HepG2 (cell line): ENCODE data around the gene KRTAP7-1. TPM values are rescaled to one million over a fixed set of nuclear protein-coding genes. Genes with fewer than 3 reads are reported as not detected.

ENCODE experiments used
- NCOR1 ChIP-seq: fragments of 200-600 bp; sonication (generic); IDR thresholded peaks from 2 replicates; pipeline ENCODE4 v1.7.0; 2017; ENCODE audit warnings: antibody characterized with exemption, low read length, borderline replicate concordance
- NKX3-1 ChIP-seq: sonication (generic); formaldehyde crosslinking; IDR thresholded peaks from 2 replicates; pipeline ENCODE4 v1.5.0; 2020; ENCODE audit warnings: missing genetic modification reagents
- SMAD1 ChIP-seq: sonication (generic); formaldehyde crosslinking; IDR thresholded peaks from 2 replicates; pipeline ENCODE4 v1.4.0; 2020; ENCODE audit warnings: missing genetic modification reagents, low read depth, mild to moderate bottlenecking, borderline replicate concordance
- ZNF788 ChIP-seq: sonication (generic); formaldehyde crosslinking; IDR thresholded peaks from 2 replicates; pipeline ENCODE4 v1.5.0; 2020; ENCODE audit warnings: mild to moderate bottlenecking, missing genetic modification reagents, borderline replicate concordance
- polyA plus RNA-seq, 8 experiments: library from polyadenylated mRNA; depleted of rRNA in 3 of 8; stranded (reverse) in 7 of 8; unstranded in 1 of 8; fragments of >200 nt; fragmentation: Illumina TruSeq in 4 of 8; extraction: Trizol in 4 of 8; gene quantifications; 2 replicates each; pipeline versions ENCODE4 v1.2.1 to v1.2.3, GENCODE V29; 2011 to 2016; ENCODE audit warnings: low read depth in 4 of 8, missing spikeins in 1 of 8, mixed read lengths in 1 of 8; ENCODE audit not compliant: insufficient read depth in 1 of 8
- total RNA-seq, 5 experiments: library from RNA; depleted of rRNA; stranded (reverse); fragments of >200 nt; fragmentation: Illumina TruSeq; extraction: Trizol; gene quantifications; 2 replicates each; pipeline ENCODE4 v1.2.3, GENCODE V29; 2016; ENCODE audit warnings: low read depth in 1 of 5
- TF ChIP-seq, protein P1 (sequence below): sonication (generic); formaldehyde crosslinking; IDR thresholded peaks from 2 replicates; pipeline ENCODE4 v1.4.0; 2020; ENCODE audit warnings: missing genetic modification reagents
- TF ChIP-seq, protein P2 (sequence below): sonication (generic); formaldehyde crosslinking; IDR thresholded peaks from 2 replicates; pipeline ENCODE4 v1.9.0; 2022; ENCODE audit warnings: missing genetic modification reagents, mild to moderate bottlenecking, borderline replicate concordance
- TF ChIP-seq, protein P3 (sequence below): sonication (generic); formaldehyde crosslinking; IDR thresholded peaks from 2 replicates; pipeline ENCODE4 v1.4.0; 2020; ENCODE audit warnings: missing genetic modification reagents, borderline replicate concordance

The KRTAP7-1 gene
- total and polyA plus RNA-seq, 2 of the 13 experiments (the other 11 are each of a cell fraction or from before 2014, with no cell fraction given), result not detected

DNA sequence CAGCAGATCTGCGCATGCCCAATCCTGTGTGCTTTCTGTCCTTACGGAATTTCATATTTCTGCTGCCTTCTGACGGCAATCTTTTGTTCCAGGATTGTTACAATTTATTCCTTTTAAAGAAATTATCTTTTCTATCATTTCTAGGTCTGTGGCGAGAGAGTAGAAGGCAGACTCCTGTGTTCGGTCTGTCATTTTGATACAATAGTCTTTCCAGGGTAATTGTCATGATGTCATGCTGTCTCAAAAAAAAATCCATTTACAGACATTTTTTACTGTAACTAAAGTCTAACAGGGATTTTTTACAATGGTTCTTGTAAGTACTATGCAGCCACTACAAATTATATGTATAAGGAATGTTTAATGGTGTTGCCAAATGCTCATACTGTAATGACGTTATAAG lies 9.0 kb upstream of the KRTAP7-1 start (continued):
- TF ChIP-seq, protein P1, sequence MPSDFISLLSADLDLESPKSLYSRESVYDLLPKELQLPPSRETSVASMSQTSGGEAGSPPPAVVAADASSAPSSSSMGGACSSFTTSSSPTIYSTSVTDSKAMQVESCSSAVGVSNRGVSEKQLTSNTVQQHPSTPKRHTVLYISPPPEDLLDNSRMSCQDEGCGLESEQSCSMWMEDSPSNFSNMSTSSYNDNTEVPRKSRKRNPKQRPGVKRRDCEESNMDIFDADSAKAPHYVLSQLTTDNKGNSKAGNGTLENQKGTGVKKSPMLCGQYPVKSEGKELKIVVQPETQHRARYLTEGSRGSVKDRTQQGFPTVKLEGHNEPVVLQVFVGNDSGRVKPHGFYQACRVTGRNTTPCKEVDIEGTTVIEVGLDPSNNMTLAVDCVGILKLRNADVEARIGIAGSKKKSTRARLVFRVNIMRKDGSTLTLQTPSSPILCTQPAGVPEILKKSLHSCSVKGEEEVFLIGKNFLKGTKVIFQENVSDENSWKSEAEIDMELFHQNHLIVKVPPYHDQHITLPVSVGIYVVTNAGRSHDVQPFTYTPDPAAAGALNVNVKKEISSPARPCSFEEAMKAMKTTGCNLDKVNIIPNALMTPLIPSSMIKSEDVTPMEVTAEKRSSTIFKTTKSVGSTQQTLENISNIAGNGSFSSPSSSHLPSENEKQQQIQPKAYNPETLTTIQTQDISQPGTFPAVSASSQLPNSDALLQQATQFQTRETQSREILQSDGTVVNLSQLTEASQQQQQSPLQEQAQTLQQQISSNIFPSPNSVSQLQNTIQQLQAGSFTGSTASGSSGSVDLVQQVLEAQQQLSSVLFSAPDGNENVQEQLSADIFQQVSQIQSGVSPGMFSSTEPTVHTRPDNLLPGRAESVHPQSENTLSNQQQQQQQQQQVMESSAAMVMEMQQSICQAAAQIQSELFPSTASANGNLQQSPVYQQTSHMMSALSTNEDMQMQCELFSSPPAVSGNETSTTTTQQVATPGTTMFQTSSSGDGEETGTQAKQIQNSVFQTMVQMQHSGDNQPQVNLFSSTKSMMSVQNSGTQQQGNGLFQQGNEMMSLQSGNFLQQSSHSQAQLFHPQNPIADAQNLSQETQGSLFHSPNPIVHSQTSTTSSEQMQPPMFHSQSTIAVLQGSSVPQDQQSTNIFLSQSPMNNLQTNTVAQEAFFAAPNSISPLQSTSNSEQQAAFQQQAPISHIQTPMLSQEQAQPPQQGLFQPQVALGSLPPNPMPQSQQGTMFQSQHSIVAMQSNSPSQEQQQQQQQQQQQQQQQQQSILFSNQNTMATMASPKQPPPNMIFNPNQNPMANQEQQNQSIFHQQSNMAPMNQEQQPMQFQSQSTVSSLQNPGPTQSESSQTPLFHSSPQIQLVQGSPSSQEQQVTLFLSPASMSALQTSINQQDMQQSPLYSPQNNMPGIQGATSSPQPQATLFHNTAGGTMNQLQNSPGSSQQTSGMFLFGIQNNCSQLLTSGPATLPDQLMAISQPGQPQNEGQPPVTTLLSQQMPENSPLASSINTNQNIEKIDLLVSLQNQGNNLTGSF (CRISPR knock-in tag), result no peak
- no peak for TF ChIP-seq ZNF788 (CRISPR knock-in tag)
- no peak for TF ChIP-seq NKX3-1 (CRISPR knock-in tag)
- TF ChIP-seq, protein P2, sequence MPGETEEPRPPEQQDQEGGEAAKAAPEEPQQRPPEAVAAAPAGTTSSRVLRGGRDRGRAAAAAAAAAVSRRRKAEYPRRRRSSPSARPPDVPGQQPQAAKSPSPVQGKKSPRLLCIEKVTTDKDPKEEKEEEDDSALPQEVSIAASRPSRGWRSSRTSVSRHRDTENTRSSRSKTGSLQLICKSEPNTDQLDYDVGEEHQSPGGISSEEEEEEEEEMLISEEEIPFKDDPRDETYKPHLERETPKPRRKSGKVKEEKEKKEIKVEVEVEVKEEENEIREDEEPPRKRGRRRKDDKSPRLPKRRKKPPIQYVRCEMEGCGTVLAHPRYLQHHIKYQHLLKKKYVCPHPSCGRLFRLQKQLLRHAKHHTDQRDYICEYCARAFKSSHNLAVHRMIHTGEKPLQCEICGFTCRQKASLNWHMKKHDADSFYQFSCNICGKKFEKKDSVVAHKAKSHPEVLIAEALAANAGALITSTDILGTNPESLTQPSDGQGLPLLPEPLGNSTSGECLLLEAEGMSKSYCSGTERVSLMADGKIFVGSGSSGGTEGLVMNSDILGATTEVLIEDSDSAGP, result no peak
- TF ChIP-seq, protein P3, sequence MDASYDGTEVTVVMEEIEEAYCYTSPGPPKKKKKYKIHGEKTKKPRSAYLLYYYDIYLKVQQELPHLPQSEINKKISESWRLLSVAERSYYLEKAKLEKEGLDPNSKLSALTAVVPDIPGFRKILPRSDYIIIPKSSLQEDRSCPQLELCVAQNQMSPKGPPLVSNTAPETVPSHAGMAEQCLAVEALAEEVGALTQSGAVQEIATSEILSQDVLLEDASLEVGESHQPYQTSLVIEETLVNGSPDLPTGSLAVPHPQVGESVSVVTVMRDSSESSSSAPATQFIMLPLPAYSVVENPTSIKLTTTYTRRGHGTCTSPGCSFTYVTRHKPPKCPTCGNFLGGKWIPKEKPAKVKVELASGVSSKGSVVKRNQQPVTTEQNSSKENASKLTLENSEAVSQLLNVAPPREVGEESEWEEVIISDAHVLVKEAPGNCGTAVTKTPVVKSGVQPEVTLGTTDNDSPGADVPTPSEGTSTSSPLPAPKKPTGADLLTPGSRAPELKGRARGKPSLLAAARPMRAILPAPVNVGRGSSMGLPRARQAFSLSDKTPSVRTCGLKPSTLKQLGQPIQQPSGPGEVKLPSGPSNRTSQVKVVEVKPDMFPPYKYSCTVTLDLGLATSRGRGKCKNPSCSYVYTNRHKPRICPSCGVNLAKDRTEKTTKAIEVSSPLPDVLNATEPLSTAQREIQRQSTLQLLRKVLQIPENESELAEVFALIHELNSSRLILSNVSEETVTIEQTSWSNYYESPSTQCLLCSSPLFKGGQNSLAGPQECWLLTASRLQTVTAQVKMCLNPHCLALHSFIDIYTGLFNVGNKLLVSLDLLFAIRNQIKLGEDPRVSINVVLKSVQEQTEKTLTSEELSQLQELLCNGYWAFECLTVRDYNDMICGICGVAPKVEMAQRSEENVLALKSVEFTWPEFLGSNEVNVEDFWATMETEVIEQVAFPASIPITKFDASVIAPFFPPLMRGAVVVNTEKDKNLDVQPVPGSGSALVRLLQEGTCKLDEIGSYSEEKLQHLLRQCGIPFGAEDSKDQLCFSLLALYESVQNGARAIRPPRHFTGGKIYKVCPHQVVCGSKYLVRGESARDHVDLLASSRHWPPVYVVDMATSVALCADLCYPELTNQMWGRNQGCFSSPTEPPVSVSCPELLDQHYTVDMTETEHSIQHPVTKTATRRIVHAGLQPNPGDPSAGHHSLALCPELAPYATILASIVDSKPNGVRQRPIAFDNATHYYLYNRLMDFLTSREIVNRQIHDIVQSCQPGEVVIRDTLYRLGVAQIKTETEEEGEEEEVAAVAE (CRISPR knock-in tag), result no peak
- TF ChIP-seq SMAD1 (CRISPR knock-in tag), result no peak
- no peak for TF ChIP-seq NCOR1
- TF ChIP-seq, all 625 proteins: peak for 0
